Posterior vena cava (tissue), 2 donors: ENCODE results near the gene GALNT18. TPM values are rescaled to one million over a fixed set of nuclear protein-coding genes. Genes with fewer than 3 reads are reported as not detected.

Source experiments
- DNase-seq: peaks from one replicate; pipeline ENCODE4 v3.0.0-alpha.2; 2020; ENCODE audit warnings: low spot score
- intact Hi-C, 2 donors: fragments of 100-400 bp; cut with DNase I; formaldehyde crosslinking; loops; one replicate each; pipeline versions ENCODE4 v1.14.1 to v1.14.2; 2022 to 2023
- total RNA-seq, 2 donors: library from RNA; stranded (reverse); fragmentation: NEBNext Ultra II Directional; extraction: Animal tissue kit (Norgen Biotek cat#: 25700); gene quantifications; one replicate each; pipeline ENCODE4 v1.2.1, GENCODE V29; 2021
- donor health status: DM: yes; HTN: yes; CAD: no.
- donor health status: DM: yes; HTN: yes; CAD: no.

GALNT18 gene
- total RNA-seq, 2 donors from 2014 or later, result 21.4 to 28.0 TPM

GRCh38 chr11:11290354-11290753, 331.5 kb downstream of the GALNT18 start:
- intact Hi-C loops, result no loop called here
- DNase-seq, result no peak

GRCh38 chr11:11289669-11290068, 332.1 kb downstream of the GALNT18 start:
- DNase-seq, result no peak
- intact Hi-C loops, result no loop called here

- DNase-seq, result no peak
- intact Hi-C loops, result no loop called here
These were observed 332.7 kb downstream of the GALNT18 start for GRCh38 chr11:11288972-11289616.

- intact Hi-C loops, result no loop called here
- DNase-seq, result no peak
These were observed 337.3 kb downstream of the GALNT18 start for GRCh38 chr11:11284481-11284880.

GRCh38 chr11:11281626-11282025, 340.2 kb downstream of the GALNT18 start:
- intact Hi-C loops, result no loop called here
- DNase-seq, result no peak

- intact Hi-C loops, result no loop called here
- no peak for DNase-seq
These were observed 341.0 kb downstream of the GALNT18 start for GRCh38 chr11:11280826-11281225.

GRCh38 chr11:11279956-11280689, 341.7 kb downstream of the GALNT18 start:
- no peak for DNase-seq
- intact Hi-C loops, result no loop called here

- DNase-seq, result no peak
- intact Hi-C loops, result no loop called here
These were observed 349.6 kb downstream of the GALNT18 start for GRCh38 chr11:11272254-11272653.

GRCh38 chr11:11270236-11270775, 351.5 kb downstream of the GALNT18 start:
- intact Hi-C loops, result no loop called here
- no peak for DNase-seq

- no peak for DNase-seq
These were observed 353.1 kb downstream of the GALNT18 start for GRCh38 chr11:11268706-11269105.

GRCh38 chr11:11268119-11268518, 353.7 kb downstream of the GALNT18 start:
- intact Hi-C loops, result loop anchor here in 1 of 2 donors (10.0 kb wide), 1 partner anchor 233 kb away; no protein-coding TSS in a partner anchor
- no peak for DNase-seq

More at GRCh38 chr11:11268706-11269105, 353.1 kb downstream of the GALNT18 start:
- intact Hi-C loops, result loop anchor here in 1 of 2 donors (10.0 kb wide), 1 partner anchor 234 kb away; no protein-coding TSS in a partner anchor

GRCh38 chr11:11267312-11267711, 354.5 kb downstream of the GALNT18 start:
- intact Hi-C loops, result loop anchor here in 1 of 2 donors (10.0 kb wide), 1 partner anchor 233 kb away; no protein-coding TSS in a partner anchor
- no peak for DNase-seq

GRCh38 chr11:11265994-11266606, 355.7 kb downstream of the GALNT18 start:
- intact Hi-C loops, result loop anchor here (2.0 to 10.0 kb wide), 2 partner anchors 75 to 231 kb away; no protein-coding TSS in a partner anchor
- DNase-seq, result no peak

- DNase-seq, result no peak
- intact Hi-C loops, result loop anchor here (2.0 to 10.0 kb wide), 2 partner anchors 75 to 231 kb away; no protein-coding TSS in a partner anchor
These were observed 356.5 kb downstream of the GALNT18 start for GRCh38 chr11:11265320-11265719.

GRCh38 chr11:11263238-11264005, 358.4 kb downstream of the GALNT18 start:
- intact Hi-C loops, result loop anchor here (2.0 to 10.0 kb wide), 2 partner anchors 77 to 229 kb away; no protein-coding TSS in a partner anchor
- no peak for DNase-seq

GRCh38 chr11:11262171-11262920, 359.5 kb downstream of the GALNT18 start:
- no peak for DNase-seq
- intact Hi-C loops, result loop anchor here in 1 of 2 donors (10.0 kb wide), 1 partner anchor 228 kb away; no protein-coding TSS in a partner anchor

GRCh38 chr11:11261629-11262028, 360.2 kb downstream of the GALNT18 start:
- intact Hi-C loops, result loop anchor here in 1 of 2 donors (10.0 kb wide), 1 partner anchor 227 kb away; no protein-coding TSS in a partner anchor
- DNase-seq, result no peak

- no peak for DNase-seq
These were observed 360.9 kb downstream of the GALNT18 start for GRCh38 chr11:11260903-11261302.

More at GRCh38 chr11:11260903-11261302, 360.9 kb downstream of the GALNT18 start:
- intact Hi-C loops, result loop anchor here in 1 of 2 donors (10.0 kb wide), 1 partner anchor 226 kb away; no protein-coding TSS in a partner anchor
